HG03558 (cell line): Measurements from ENCODE around the gene ST7.
"Not testable (repeated sequence)": the region's sequence is repeated elsewhere in the genome, so short reads cannot be mapped to it uniquely, and the experiment has no call there.

Experiments used
- ATAC-seq: cut with Tn5 transposase; IDR thresholded peaks from one replicate; pipeline ENCODE4 v1.9.1; 2021; ENCODE audit warnings: moderate number of reproducible peaks; ENCODE audit not compliant: unreplicated experiment; ENCODE audit errors: extremely low read depth

The ST7 gene

GRCh38 chr7:116971153-116971552 is 17.9 kb downstream of the ST7 start:
- not testable (repeated sequence) for ATAC-seq

DNA sequence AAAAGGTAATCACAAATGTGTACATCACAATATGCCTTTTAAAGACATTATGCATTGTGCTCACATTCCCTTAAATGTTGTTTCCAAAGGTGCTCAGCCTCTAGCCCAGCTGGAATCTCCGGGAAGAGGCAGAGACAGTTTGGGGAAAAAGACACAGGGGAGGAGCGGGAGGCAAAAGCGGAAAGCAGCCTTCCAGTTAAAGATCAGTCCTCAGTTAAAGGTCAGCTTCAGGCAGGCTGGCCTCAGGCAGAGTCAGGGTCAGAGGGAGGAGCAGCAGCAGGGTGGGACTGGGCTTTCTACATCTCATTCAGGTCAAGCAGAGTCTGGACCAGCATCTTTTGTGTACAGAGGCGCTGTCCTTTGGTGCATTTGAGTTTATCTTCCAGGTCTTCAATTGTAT is 18.6 kb downstream of the ST7 start:
- ATAC-seq: no peak

- not testable (repeated sequence) for ATAC-seq
These were observed 21.7 kb downstream of the ST7 start for GRCh38 chr7:116975024-116975423.

- no peak for ATAC-seq
These were observed 23.9 kb downstream of the ST7 start for GRCh38 chr7:116977172-116977571.

GRCh38 chr7:116978006-116978405 is 24.7 kb downstream of the ST7 start:
- no peak for ATAC-seq

GRCh38 chr7:116979430-116979829 is 26.1 kb downstream of the ST7 start:
- ATAC-seq: no peak

DNA sequence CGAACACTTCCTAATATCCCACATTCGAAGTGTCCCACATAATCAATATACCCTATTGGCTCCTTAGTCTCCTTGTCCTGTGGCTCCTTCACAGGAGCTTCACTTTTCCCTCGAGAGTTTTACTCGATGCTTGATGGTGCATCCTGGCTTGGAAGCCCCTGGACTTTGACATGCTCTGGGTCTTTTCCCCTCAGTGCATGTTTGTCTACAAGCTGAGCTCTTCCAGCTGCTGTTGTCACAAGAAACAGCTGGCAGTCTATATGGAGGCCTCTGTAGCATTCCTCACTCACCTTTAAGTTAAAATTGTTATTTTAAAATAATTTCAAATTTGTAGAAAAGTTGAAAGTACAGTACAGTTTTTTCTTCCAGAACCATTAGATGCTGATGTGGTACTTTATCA is 27.1 kb downstream of the ST7 start:
- no peak for ATAC-seq

DNA sequence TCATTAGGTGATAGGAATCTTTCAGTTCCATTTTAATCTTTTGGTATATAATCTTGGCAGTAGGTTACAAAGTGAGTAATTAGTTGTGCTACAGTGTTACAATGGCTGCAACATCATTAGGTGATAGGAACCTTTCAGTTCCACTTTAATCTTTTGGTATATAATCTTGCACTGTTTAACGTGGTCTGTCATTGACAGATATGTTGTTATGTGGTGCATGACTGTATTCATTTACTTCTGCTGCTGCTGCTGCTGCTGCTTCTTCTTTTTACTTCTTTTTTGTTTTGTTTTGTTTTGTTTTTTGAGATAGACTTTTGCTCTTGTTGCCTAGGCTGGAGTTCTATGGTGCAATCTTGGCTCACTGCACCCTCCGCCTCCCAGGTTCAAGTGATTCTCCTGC is 28.6 kb downstream of the ST7 start:
- ATAC-seq: no peak

DNA sequence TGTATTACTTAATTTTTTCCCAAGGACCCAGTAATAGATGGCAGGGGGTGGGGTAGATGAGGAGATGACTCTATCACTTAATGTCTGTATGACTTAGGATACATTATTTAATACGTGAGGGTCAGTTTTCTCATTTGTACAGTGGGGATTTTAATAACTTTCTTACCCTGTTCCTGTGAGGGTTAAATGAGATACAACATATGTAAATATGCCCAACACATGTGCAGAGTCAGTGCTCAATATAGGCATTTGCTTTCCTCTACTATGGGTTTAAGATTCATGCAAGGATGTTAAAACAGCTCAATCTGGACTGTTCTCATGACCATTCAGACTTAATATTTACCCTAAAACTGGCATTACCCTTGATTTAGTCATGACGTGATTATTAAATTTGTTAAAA is 31.2 kb downstream of the ST7 start:
- ATAC-seq: no peak

DNA sequence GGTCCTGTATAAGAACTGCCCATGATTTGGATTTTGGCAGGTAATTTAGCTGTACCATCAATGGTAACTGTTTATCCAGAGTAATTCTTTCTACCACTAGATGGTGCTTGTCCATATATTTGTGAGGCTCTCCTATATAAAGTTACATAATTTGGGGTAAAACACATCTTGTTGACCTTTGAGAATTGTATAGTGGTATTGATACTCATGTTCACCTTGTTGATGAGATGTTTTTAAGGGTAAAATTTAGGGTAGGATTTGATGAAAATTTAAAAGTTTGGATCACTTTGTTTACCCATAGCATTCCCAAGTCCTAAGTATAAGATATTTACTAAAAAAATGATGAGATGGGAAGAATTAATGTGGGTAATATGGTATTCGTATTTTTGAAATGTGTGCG is 31.6 kb downstream of the ST7 start:
- no peak for ATAC-seq

DNA sequence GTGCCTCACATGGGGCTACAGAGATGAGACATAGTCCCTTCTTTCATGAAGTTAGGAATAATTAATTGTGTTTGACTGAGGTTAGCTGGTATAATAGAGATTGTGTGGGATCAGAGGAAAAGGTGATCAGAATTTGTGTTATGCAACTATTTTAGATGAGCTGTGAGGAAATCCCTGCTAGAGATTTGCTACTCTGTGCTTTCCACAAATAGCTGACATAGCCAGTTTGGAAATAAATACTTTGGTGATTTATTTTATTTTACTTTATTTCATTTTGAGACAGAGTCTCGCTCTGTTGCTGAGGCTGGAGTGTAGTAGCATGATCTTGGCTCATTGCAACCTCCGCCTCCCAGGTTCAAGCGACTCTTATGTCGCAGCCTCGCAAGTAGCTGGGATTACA is 32.3 kb downstream of the ST7 start:
- no peak for ATAC-seq

DNA sequence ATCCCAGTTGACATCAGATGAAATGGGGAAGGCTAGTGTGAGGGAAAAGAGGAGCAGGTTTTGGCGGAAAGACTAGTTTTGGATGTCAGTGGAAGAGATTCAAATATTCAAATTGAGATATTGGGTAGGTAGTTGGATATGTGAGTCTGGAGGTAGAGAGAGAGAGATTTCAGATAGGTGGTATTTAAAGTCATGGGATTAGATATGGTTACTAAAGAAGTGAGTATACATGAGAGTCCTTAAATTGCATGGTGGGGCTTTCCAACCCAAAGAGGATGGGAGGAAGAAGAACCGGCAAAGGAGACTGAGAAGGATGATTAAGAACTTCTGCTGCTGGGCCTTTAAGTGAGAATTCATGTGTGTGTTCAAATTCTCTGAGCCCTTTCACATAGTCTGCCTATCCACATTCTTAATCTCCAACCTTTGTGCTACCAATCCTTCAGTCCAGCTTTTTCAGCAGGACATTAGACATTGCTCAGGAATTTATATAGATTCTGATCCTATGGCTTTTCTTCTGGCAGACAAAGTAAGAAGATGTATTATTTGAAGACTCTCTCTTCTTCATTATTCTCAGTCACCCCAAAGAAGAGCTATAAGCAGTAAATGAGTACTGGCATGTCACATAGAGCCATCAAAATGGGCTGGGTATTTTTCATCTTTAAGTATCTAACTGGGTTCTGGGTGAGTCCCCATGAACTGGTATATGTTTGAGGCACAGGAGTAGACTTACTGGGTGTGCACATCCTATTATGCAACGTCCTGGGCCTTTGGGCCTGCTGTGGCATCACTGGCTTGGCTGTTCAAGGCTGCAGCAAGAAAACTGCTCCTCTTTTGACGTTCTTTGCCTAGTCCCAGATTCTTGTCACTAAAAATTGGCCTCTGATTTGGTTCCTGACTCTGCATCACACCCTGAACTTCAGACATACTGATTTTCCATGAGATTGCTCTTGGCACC is 33.6 kb downstream of the ST7 start:
- no peak for ATAC-seq

- ATAC-seq: no peak
These were observed 35.2 kb downstream of the ST7 start for GRCh38 chr7:116988363-116988989.

DNA sequence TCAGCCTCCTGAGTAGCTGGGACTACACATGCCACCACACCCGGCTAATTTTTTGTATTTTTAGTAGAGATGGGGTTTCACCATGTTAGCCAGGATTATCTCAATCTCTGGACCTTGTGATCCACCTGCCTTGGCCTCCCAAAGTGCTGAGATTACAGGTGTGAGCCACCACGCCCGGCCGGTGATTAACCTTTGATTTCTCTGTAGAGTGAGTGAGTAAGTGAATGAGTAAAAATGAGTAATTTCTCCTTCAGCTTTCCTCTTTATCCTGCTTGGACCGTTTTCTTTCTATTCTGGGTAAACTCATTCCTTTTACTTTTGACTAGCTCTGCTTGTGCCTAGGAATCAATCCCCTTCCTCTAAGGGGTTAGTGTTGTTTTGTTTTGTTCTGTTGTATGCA is 36.8 kb downstream of the ST7 start:
- no peak for ATAC-seq

DNA sequence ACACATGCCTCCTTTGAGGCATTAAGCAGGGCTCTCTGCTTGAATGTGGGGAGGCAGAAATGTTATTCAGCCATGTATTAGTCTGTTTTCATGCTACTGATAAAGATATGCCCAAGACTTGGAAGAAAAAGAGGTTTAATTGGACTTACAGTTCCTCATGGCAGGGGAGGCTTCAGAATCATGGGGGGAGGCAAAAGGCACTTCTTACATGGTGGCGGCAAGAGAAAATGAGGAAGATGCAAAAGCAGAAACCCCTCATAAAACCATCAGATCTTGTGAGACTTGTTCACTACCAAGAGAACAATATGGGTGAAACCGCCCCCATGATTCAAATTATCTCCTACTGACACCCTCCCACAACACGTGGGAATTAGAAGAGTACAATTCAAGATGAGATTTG is 37.9 kb downstream of the ST7 start:
- no peak for ATAC-seq

- no peak for ATAC-seq
These were observed 41.3 kb downstream of the ST7 start for GRCh38 chr7:116994611-116995010.

DNA sequence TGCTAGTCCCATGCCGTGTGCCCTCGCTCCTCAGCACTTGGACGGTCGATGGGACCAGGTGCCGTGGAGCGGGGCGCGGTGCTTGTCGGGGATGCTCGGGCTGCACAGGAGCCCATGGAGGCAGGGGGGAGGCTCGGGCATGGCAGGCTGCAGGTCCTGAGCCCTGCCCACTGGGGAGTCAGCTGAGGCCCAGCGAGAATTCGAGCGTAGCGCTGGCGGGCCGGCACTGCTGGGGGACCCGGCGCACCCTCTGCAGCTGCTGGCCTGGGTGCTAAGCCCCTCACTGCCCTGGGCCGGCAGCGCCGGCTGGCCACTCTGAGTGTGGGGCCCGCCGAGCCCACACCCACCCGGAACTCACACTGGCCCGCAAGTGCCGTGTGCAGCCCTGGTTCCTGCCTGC is 44.7 kb downstream of the ST7 start:
- no peak for ATAC-seq

- no peak for ATAC-seq
These were observed 45.4 kb downstream of the ST7 start for GRCh38 chr7:116998567-116999175.

- no peak for ATAC-seq
These were observed 46.0 kb downstream of the ST7 start for GRCh38 chr7:116999311-116999710.

GRCh38 chr7:117001283-117001682 is 48.0 kb downstream of the ST7 start:
- ATAC-seq: no peak

GRCh38 chr7:117004899-117005298 is 51.6 kb downstream of the ST7 start:
- ATAC-seq: no peak
